CD1c-positive myeloid dendritic cell (primary cell): Measurements from ENCODE around the gene SRGAP3.

Experiments
- DNase-seq: peaks from one replicate; pipeline ENCODE4 v3.0.0-alpha.2; 2016; ENCODE audit errors: extremely low spot score

Gene SRGAP3

DNA sequence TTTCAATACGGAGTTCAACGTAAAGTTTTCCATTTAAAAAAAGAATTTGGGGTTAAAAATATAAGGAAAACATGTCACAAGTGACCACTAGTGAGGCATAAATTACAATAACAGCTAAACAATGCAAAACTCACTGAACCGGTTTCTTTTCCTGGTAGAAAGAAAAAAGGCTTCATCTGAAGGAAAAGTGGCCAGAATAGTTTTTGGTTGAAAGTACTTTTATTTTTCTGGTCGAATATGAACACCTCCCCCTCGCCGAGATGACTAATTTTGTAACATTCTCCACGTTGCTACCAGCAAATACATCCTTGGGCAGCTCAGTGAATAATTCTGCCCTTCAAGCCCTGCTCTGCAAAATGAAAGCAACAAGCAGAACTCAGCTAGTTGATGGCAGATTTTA is 3.9 kb upstream of the SRGAP3 start:
- no peak for DNase-seq

DNA sequence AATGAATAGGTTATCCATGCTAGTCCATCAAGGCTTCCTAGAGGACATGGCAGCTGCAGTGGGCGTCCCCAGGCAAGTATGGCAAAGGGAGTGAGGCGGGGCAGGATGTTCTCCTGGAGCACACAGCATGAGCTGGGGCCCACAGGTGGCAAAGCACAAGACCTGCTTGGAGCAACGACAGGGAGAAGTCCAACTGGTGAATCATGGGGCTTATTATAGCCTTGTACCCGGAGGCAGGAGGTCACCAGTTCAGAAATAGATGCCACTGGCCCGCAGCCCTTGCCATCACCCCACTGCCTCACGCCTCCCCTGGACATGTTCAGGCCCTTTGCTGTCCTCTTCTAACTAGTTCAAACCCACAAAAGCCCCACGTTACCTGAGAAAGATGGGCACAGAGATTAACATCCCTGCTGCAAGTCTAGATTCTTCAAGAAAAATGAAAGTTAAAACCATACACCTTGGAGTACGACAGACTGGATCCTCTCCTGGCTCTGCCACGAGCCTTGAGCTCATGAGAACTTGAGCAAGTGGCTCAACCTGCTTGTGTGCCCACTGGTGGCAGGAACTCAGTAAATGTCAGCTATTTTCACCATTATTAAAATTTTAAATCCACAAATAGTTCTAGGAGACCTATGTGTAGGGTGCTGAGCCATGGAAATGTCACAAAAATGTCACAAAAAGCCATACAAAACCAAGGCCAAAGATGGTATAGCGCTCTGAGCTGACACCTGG is 1.8 kb upstream of the SRGAP3 start:
- no peak for DNase-seq

DNA sequence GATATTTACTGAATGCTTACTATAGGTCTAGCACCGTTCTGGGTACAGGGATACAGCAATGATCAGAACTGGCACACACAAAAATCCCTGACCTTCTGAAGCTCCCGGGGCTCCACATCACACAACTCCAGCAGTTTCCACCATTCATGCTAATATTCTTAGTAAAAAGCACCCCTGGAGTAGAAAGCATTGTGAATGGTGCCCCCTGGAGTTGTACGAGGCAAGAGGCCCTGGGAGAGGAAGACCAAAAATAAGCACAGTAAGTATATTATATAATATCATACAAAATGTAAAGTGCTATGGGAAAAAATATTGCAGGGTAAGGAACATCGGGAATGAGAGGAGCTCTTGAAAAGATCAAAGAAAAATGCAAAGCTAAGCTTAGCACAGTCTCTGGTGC is 790 bp upstream of the SRGAP3 start:
- no peak for DNase-seq

DNA sequence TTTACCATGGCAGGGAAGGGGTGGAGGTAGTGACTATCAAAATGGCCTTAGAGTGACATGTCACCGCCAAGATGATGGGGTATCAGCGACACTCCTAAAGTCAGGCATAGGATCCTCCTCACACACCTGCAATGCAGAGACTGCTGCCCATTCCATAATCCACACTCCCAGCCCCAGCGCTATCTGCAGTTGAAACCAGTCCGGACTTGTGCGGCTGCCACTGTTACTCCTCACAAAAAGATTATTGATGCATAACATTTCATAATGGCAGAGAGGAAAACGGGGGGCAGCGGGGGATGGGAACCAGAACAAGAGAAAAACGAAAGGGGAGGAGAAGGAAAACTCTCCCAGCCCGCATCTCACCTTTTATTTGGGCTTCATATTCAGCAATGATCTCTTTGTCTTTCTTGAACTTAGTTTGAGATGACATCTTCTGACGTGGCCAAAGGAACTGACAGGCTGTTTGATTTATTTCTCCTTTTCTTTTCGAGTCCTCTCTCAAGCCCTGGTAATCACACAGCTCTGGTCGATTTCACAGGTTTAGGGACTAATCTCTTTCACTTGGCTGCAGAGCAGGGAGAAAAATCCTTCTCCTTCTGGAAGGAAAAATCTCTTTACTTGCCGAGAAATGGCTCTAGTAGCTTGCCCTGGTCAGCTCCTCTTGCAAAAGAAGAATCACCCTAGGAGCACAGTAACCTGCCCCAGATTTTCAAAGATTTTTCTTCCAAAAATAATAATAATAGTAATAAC is 749 bp downstream of the SRGAP3 start:
- DNase-seq, result peak; percentile 25

DNA sequence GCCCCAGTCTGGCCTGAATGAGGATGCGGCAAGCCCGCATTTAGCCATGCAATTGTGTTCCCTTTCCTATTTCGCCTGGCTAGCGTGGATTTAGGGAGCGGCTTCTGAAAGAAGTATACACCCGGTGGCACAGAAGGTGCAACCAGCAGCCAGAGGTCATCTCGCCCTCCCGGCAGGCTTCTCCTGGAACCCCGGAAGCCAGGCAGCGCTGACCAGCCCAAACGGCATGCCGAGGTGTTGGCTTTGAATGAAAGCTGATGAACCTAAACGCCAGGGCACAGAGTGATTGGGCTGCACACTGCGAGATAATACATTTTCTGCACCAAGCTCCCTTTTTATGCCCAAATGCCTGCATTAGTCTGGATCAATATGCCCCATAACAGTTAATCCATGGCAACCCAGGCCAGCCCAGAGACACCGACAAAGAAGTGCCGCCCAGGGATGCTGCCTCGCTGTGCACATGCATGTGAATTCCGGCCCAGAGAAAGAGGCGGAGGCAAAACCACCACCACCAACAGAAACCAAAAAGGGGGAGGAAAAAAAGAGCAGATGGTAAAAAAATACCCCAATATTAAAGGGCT is 1.4 kb downstream of the SRGAP3 start:
- no peak for DNase-seq

DNA sequence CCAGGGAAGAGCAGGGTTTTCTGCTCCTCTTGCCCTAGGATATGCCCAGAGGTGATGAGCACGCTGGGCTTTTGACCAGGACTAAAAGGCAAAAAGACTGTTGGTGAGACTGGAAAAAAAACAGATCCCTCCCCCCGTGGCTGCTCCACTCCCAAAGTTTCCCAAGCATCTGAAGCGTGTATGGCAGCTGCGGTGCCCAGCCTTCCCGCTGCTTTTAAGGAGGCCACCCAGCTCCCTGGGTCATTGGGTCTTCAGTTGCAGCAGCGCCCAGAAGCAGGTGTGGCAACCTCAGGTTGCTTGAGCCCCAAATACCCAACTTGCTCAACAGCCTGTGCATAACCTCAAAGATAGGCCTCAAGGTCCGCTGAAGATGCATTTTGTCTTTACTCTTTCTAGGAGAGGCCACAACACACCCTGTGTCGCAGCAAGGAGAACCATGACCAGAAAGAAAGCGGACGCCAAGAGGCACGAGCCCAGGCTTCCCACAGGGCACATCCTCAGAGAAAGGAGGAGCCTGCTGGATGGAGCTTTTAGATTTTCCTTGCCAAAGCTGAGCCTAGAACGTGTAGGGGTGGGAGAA is 2.0 kb downstream of the SRGAP3 start:
- DNase-seq, result no peak

DNA sequence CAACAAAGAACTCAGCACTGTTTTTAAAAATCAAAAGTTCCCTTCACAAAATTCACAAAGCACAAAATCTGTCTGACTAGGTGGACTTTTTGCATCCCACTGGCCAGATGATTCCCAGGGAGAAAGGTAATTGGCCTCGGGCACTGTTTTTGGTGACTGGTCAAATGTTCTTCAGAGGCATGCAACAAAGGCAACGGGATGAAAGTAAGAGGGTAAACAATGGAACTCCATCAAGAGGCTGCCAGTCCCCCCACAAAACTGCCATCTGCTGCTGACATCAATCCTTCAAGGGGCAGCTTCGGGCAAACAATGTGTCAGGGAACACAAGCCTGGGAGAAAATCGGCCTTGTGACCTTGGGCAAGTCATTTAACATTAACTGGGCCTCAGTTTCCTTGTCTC is 3.3 kb downstream of the SRGAP3 start:
- no peak for DNase-seq

DNA sequence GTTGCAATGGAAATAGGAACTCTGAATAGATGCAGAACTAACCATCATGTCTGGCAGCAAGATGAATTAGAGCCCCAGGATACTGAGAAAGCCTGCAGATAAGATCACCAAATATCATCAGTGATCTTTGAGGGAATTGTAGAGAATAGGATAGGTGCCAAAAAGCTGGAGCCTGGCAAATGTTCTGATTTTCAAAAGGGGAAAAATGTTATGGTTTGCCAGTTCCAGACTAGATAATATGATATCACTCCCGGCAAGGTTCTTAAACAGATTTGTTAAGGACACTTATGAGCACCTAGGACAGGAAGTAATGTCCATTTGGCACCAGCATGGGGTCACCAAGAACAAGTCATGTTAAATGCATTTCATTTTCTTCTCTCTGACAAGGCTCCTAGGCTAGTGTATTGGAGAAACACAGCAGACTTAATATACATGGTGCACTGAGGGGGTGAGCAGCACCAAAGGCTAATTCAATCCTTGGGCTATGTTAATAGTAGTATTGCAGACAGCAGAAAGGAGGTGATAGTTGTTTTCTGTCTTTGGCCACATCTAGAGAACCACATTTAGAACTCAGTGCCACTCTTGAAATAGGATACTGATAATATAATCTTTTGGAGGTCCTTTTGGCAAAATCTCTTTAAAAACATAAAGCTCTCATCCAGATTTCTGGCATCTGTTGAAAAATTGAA is 4.8 kb downstream of the SRGAP3 start:
- no peak for DNase-seq

DNA sequence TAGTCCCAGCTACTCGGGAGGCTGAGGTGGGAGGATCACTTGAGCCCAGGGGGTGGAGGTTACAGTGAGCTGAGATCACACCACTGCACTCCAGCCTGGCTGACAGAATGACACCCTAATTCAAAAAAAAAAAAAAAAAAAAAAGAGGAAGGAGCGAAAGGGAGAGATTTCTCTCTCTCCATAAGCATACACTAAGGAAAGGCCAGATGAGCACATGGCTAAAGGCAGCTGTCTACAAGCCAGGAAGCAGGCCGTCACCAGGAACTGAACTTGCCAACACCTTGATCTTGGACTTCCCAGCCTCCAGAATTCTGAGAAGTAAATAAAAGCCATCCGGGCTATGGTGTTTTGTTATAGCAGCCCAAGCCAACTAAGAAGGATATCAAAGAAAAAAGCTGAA is 7.5 kb downstream of the SRGAP3 start:
- DNase-seq, result no peak

DNA sequence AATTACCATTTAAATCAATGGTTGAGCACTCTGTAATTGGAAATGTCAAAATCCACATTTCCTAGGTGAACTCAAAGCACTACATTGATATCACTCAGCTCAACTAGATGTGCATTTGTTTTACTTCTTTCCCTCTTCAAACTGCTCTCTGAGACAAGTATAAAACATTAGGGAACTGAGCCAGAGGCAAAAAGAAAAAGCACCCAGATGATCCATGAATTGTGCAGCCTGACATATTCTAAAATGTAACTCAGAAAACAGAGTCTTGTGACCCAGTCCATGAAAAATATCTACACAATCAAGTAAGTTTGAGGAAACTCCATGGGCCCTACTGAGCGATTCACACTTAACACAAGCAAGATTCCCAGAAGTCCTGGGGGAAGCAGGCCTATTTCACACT is 9.8 kb downstream of the SRGAP3 start:
- DNase-seq, result no peak

DNA sequence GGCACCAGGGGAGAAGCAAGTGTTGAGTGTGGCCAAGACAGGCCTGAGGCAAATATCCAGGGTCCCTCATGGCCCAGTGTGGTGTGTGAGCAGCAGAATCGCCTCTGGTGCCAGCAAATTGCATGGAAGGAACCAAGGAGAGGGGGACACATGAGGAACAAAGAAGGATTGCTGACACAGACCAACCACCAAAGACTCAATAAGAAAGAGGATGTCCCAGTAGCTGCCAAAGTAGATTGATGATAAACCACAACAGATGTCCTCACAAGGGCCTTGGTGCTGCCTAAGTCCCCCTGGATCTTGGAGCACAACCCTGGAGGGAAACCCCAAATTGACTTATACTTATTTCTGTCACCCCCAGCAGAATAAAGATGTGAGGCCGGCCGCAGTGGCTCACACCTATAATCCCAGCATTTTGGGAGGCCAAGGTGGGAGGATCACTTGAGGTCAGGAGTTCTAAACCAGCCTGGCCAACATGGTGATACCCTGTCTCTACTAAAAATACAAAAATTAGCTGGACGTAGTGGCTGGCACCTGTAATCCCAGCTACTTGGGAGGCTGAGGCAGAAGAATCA is 10.6 kb downstream of the SRGAP3 start:
- no peak for DNase-seq

DNA sequence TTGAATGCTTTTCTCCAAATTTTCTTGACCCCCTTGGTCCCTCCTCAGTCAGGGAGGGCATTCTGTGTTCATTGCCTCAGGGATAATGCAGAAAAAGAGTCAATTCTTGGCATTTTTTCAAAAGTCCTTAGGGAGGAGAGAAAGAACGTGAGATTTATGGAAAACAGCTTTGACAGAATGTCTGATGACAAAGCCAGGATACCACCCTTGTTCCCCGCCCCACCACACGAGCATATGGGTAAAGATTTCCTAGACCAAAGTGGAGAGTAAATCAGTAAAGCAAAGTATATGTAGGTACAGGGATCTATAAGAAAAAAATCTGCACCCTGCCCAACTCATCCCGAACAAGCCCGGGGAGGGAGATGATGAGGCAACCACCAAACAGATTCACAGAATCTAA is 11.2 kb downstream of the SRGAP3 start:
- DNase-seq, result no peak

DNA sequence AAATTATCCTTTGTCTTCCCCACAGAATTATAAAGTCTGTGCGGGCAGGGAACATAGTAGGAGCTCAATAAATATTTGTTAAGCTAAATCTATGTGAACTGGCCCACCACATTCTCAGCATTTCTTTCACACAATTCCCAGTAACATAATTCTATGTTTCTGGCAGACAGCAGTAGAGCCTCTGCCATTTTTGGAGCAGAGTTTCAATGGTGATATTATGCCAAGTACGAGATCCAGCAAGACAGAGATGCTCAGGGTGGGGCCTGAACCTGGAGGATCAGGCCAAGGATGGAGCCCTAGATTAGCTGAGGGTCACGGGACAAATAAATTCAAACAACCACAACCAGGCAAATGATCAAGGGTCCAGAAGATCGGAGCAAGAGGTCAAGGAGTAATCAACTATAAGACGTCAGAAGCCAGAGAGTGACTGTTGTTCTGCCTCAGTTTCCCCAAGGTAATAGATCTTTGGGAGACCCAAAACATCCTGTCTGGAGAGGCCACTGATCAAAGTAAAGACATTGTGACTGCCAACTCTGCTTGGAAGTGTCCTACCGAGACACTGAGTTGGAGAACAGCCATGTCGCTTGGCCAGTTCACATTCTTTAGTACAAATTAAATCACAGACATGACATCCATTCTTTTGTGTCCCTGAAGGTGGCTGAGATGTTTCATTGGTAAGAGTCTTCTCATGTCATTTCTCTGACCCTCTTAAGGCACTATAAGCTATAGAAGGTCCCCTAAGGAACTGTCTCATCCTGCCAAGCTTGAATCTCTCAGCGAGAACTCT is 15.4 kb downstream of the SRGAP3 start:
- no peak for DNase-seq

DNA sequence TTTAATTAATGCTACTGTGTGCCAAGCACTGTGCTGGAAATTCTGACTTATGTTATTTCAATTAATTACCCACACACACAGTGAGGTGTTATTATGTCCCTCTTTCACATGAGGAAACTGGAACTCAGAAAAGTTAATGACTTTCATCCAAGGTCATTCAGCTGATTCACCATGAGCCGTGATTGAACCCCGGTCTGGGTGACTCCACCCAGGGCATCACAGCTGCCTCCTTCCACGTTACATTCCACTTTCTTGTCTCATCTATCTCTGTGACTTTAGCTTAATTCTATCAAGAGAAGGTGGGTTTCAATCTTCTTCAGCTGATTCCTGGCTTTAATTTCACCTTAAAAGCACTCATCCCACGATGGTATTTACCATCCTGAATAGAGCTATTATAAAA is 16.3 kb downstream of the SRGAP3 start:
- no peak for DNase-seq

DNA sequence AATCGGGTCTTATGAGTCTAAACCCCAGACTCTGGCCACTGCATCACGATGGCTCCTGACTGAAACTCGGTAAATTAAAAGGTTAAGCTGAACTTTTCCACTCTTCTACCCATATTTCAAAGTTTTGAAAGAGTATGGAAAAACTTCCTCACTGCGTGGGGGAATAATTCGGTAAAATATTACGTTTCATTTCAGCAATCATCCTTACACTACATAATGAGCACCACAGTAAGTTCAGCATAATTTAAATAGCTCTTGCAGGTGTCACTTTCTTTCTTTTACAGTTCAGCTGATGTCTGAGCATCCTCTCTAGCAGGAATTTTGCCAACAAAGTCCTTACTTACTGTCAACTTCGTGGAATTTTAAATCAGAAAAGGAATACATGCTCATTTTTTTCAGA is 17.5 kb downstream of the SRGAP3 start:
- no peak for DNase-seq

DNA sequence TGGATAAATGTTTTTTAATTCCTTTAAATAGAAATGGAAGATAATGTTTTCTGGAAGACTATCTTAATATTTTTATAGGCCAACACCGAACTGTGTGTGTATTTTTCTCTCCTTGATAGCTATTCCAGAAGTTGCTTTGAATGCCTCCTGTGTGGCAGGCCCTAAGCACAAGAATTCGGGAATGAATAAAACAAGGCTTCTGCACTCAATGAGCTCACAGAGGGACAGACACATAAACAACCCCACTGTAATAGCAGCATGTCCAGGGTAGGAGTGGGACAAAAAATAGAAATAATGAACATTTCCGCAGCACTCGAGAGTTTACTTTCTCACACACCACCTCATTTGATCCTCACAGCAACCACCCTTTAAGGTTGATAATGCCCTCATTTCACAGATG is 18.0 kb downstream of the SRGAP3 start:
- DNase-seq, result no peak

DNA sequence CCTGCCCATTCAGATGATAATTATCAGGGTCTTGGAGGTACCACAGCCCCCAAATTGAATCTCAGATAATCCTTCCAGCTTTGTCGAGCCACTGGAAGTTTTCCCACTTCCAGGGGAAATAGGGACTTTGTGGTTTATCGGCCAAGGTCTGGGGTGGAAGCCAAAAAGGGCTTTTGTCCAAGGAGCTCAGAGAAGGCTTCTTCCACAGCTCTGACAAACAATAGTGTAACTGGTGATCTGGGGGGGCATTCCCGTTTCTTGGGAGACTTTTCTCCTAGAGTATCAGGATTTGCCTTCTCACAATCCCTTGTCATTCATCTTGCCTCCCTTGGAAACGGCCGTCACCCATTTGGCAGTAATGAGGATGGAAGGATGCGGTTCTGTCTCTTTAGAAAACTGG is 18.4 kb downstream of the SRGAP3 start:
- no peak for DNase-seq

DNA sequence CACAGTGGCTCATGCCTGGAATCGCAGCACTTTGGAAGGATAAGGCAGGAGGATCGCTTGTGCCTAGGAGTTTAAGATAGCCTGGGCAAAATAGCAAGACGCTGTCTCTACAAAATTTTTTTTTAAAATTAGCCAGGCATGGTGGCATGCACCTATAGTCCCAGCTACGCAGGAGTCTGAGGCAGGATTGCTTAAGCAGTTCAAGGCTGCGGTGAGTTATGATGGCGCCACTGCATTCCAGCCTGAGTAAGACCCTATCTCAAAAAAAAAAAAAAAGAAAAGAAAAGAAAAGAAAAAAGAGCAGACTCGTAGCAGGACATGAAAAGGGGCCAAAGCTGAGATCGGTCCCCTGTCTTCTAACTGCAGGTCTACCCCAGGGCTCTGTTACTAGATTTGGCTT is 18.9 kb downstream of the SRGAP3 start:
- DNase-seq, result no peak

DNA sequence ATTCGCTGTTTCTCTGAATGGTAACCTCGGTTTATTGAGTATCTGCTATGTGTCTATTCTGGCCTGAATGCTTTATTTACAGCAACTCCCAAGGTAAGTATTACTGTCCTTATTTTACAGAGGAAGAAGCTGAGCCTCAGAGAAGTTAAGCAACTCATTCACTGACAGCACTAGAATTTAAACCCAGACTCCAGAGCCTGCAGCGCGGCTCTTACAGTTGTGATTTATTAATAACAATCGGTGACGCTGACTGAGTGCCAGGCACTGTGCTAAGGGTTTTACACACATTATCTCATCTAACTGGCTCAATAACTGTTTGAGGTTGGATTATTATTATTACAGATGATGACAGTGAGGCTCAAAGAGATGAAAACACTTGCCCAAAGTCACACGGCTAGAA is 19.6 kb downstream of the SRGAP3 start:
- no peak for DNase-seq

DNA sequence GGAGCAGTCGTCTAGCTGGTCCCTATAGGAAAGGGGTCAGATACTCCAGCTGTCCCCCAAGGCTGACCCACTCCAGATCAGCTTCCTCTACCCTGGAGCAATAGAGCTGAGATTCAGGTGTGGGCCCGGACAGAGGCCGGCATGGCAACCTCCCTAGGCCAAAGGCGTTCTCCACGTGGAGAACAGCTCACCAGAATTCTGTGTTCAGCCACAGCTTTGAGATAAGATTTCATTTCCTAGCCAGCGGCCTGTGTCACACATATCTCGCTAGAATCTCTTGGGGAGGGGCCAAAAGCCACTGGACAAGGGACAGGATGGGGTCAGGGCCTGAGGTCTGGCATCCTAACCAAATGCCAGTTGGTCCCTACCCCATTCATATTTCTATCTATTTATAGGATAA is 20.1 kb downstream of the SRGAP3 start:
- no peak for DNase-seq

DNA sequence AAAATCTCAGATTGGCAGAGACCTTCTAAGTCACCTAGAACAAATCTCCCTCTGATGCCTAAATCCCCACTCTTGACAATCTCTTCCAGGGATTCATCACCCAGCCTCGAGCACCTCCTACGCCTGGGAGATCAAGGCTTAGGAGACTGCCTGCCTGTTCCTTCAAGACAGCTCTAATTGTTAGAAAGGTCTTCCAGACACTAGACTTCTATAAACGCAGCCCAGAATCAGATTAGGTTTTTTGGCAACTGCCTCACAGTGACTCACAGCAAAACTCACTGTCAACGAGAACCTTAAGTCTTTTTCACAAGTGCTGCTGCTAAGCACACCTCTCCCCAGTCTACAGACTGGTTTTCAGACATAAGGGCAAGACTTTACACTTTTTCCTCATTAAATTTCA is 23.1 kb downstream of the SRGAP3 start:
- no peak for DNase-seq
